ENCODE results near the gene LAPTM5. TPM values are rescaled to one million over a fixed set of nuclear protein-coding genes. Genes with fewer than 3 reads are reported as not detected.

LAPTM5 gene
- total and polyA plus RNA-seq, 2 donors (not counting 3 experiments of a cell fraction or from before 2014, with no cell fraction given) = 83.4 to 95.2 TPM

DNA sequence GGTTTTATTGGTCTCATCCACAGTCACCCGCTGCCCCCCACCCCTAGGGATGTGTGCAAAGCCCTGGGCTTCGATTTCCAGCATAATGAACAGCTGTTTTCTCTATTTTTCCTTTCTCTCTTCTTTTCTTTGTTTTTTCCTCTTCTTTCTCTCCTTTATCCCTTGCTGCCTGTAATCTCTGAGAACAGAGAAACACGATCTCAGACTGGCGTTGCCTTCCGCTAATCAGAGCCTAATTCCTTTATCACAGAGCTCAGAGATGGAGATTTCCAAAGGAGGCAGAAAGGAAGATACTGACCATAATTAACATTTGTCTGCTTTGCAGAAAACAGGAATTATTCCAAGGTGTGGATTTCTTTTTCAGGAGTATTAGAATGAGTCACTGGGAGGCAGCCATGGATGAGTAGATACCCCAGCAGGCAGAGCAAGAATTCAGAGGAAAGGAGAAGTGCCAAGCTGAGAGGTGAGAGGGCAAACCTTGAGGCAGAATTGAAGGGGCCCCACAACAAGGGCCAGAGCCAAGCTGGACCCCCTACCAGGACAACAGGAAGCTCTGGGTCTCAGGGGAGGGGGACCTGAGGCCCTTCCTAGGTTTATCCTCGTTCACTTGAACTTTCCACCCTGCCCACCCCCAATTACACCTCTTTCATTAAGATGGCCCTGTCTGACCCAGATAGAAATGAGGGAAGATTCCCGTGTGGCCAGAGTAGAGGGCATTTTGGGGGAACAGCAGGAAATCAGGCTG, 67.5 kb downstream of the LAPTM5 start:
- peaks cover 12 to 16% of the 10 kb centered on the region in 2 experiments for H3K27me3 ChIP-seq (ENCODE audit: control insufficient read depth in 2 of 2, insufficient read depth in 2 of 2, low read length in 2 of 2)
- no peak for FAIRE-seq
- no peak overlapping the region for H3K4me2 ChIP-seq (ENCODE audit: insufficient read depth, low read length)
- no peak for DNase-seq (ENCODE audit: low read depth, low spot score)
- H3K79me2 ChIP-seq (ENCODE audit: control insufficient read depth, insufficient read depth, low read length) = no peaks in the 10 kb centered on the region
- CTCF ChIA-PET = no interaction called here
- H3K36me3 ChIP-seq (ENCODE audit: control insufficient read depth in 2 of 2, extremely low read depth in 1 of 2, insufficient read depth in 2 of 2, low read length in 2 of 2) = no peaks in the 10 kb centered on the region
- no peaks in the 10 kb centered on the region for H3K9me1 ChIP-seq (replicated peaks; ENCODE audit: control insufficient read depth, extremely low read depth, insufficient read depth, low read length)
- H3K27ac ChIP-seq (ENCODE audit: insufficient read depth, low read depth, low read length) = no peak overlapping the region
- no peak overlapping the region for H3K4me3 ChIP-seq (replicated peaks in 1 of 3; ENCODE audit: insufficient read depth in 1 of 3, low read depth in 1 of 3, low read length in 3 of 3)
- no peaks in the 10 kb centered on the region for H3K4me1 ChIP-seq (ENCODE audit: control insufficient read depth, extremely low read depth, insufficient read depth, low read length)
- H2AFZ ChIP-seq (ENCODE audit: low read depth, low read length) = no peak overlapping the region
- dilution Hi-C loops (cut with MboI; ENCODE audit: extremely low pct_ligation_motif_present, low sequenced_read_pairs) = no loop called here
- H3K9me3 ChIP-seq (replicated peaks; ENCODE audit: control insufficient read depth, insufficient read depth, low read length) = no peaks in the 10 kb centered on the region
- POLR2A ChIA-PET = no interaction called here
- H3K9ac ChIP-seq (replicated peaks; ENCODE audit: extremely low read depth, insufficient read depth, low read length) = no peak overlapping the region
- BruUV-seq (replicated peaks) = no TSS peak
- intact Hi-C loops (cut with micrococcal nuclease) = no loop called here
- no peaks in the 10 kb centered on the region for H4K20me1 ChIP-seq (replicated peaks; ENCODE audit: control insufficient read depth, extremely low read depth, insufficient read depth, low read length)
- TF ChIP-seq POLR2AphosphoS5 (IDR thresholded peaks at IDR 0.05; ENCODE audit: insufficient read depth, low read depth, low read length) (no peak), JUN (IDR thresholded peaks at IDR 0.05; ENCODE audit: borderline replicate concordance, insufficient read depth, insufficient read length, low read depth) (no peak), POLR2A (IDR thresholded peaks at IDR 0.05; ENCODE audit: low read depth, low read length) (no peak), FOS (IDR thresholded peaks at IDR 0.05; ENCODE audit: borderline replicate concordance, insufficient read depth, low read length) (no peak), EZH2 (IDR thresholded peaks at IDR 0.05; ENCODE audit: borderline replicate concordance, low read depth, low read length, severe bottlenecking) (no peak), GATA2 (IDR thresholded peaks at IDR 0.05; ENCODE audit: insufficient read depth, insufficient read length, low read depth, low read length) (no peak), MYC (IDR thresholded peaks at IDR 0.05; ENCODE audit: low read depth, low read length) (no peak)
- TF ChIP-seq, protein P1, sequence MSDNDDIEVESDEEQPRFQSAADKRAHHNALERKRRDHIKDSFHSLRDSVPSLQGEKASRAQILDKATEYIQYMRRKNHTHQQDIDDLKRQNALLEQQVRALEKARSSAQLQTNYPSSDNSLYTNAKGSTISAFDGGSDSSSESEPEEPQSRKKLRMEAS (IDR thresholded peaks at IDR 0.05; ENCODE audit: insufficient read depth, insufficient read length) = no peak
- TF ChIP-seq, protein P2, sequence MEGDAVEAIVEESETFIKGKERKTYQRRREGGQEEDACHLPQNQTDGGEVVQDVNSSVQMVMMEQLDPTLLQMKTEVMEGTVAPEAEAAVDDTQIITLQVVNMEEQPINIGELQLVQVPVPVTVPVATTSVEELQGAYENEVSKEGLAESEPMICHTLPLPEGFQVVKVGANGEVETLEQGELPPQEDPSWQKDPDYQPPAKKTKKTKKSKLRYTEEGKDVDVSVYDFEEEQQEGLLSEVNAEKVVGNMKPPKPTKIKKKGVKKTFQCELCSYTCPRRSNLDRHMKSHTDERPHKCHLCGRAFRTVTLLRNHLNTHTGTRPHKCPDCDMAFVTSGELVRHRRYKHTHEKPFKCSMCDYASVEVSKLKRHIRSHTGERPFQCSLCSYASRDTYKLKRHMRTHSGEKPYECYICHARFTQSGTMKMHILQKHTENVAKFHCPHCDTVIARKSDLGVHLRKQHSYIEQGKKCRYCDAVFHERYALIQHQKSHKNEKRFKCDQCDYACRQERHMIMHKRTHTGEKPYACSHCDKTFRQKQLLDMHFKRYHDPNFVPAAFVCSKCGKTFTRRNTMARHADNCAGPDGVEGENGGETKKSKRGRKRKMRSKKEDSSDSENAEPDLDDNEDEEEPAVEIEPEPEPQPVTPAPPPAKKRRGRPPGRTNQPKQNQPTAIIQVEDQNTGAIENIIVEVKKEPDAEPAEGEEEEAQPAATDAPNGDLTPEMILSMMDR (IDR thresholded peaks at IDR 0.05; ENCODE audit: extremely low read depth in 1 of 2, insufficient read depth in 1 of 2, low read depth in 1 of 2, low read length in 2 of 2) = no peak
